Fibroblast of the conjunctiva (primary cell): ENCODE measurements around the gene AHI1.

ENCODE experiments used
- DNase-seq: peaks from one replicate; pipeline ENCODE4 v3.0.0-alpha.2; 2010; ENCODE audit warnings: low read depth

AHI1 gene

GRCh38 chr6:135497412-135498184 is at the start of gene AHI1:
Gene AHI1 (minus strand): TSS chr6:135497740. CDS start chr6:135492237, 5,503 bp downstream.
- peak; percentile 87 for DNase-seq

GRCh38 chr6:135546680-135547418 is 49.3 kb upstream of the AHI1 start:
- no peak for DNase-seq

- no peak for DNase-seq
Measured at GRCh38 chr6:135546206-135546605, 48.7 kb upstream of the AHI1 start.

- peak; percentile 21 for DNase-seq
Measured at GRCh38 chr6:135540207-135540840, 42.8 kb upstream of the AHI1 start.

GRCh38 chr6:135537741-135538301 is 40.3 kb upstream of the AHI1 start:
- DNase-seq: peak; percentile 43

GRCh38 chr6:135535989-135536414 is 38.5 kb upstream of the AHI1 start:
- DNase-seq: peak; percentile 75

- DNase-seq: no peak
Measured at GRCh38 chr6:135534773-135535380, 37.3 kb upstream of the AHI1 start.

- DNase-seq: no peak
Measured at GRCh38 chr6:135532559-135532958, 35.0 kb upstream of the AHI1 start.

GRCh38 chr6:135531954-135532490 is 34.5 kb upstream of the AHI1 start:
- no peak for DNase-seq

GRCh38 chr6:135530113-135530512 is 32.6 kb upstream of the AHI1 start:
- no peak for DNase-seq

GRCh38 chr6:135527960-135528249 is 30.4 kb upstream of the AHI1 start:
- DNase-seq: no peak

GRCh38 chr6:135527116-135527959 is 29.8 kb upstream of the AHI1 start:
- DNase-seq: no peak

- DNase-seq: no peak
Measured at GRCh38 chr6:135525594-135525993, 28.1 kb upstream of the AHI1 start.

- no peak for DNase-seq
Measured at GRCh38 chr6:135522965-135523692, 25.6 kb upstream of the AHI1 start.

- no peak for DNase-seq
Measured at GRCh38 chr6:135521431-135521830, 23.9 kb upstream of the AHI1 start.

GRCh38 chr6:135520781-135521180 is 23.2 kb upstream of the AHI1 start:
- DNase-seq: no peak

- DNase-seq: no peak
Measured at GRCh38 chr6:135519348-135519747, 21.8 kb upstream of the AHI1 start.

- DNase-seq: no peak
Measured at GRCh38 chr6:135517527-135517926, 20.0 kb upstream of the AHI1 start.

- no peak for DNase-seq
Measured at GRCh38 chr6:135514706-135515105, 17.2 kb upstream of the AHI1 start.

GRCh38 chr6:135506270-135506997 is 8.9 kb upstream of the AHI1 start:
- DNase-seq: peak; percentile 55
